ENCODE results near the gene CLEC1A.

CLEC1A gene

GRCh38 chr12:10098791-10099190 lies at the start of gene CLEC1A:
CLEC1A (minus strand) TSS chr12:10098985; CDS start chr12:10098922, 63 bp downstream.
- no peak for DNase-seq (ENCODE audit: low read depth)

GRCh38 chr12:10147714-10148403 lies 49.1 kb upstream of the CLEC1A start:
- no peak for DNase-seq (ENCODE audit: low read depth)

- no peak for DNase-seq (ENCODE audit: low read depth)
Measured at GRCh38 chr12:10142976-10143589, 44.3 kb upstream of the CLEC1A start.

GRCh38 chr12:10140001-10140400 lies 41.2 kb upstream of the CLEC1A start:
- DNase-seq (ENCODE audit: low read depth) = no peak

- DNase-seq (ENCODE audit: low read depth) = no peak
Measured at GRCh38 chr12:10136637-10137205, 37.9 kb upstream of the CLEC1A start.

GRCh38 chr12:10135126-10135525 lies 36.3 kb upstream of the CLEC1A start:
- DNase-seq (ENCODE audit: low read depth) = no peak

- no peak for DNase-seq (ENCODE audit: low read depth)
Measured at GRCh38 chr12:10132850-10133370, 34.1 kb upstream of the CLEC1A start.

GRCh38 chr12:10131111-10131690 lies 32.4 kb upstream of the CLEC1A start:
- no peak for DNase-seq (ENCODE audit: low read depth)

GRCh38 chr12:10130042-10130441 lies 31.3 kb upstream of the CLEC1A start, which contains the start of gene CLEC7A:
CLEC7A (minus strand) TSS chr12:10130199; CDS start chr12:10130082, 117 bp downstream.
- DNase-seq (ENCODE audit: low read depth) = no peak

GRCh38 chr12:10128687-10129086 lies 29.9 kb upstream of the CLEC1A start:
- no peak for DNase-seq (ENCODE audit: low read depth)

- DNase-seq (ENCODE audit: low read depth) = no peak
Measured at GRCh38 chr12:10126413-10126812, 27.6 kb upstream of the CLEC1A start.

GRCh38 chr12:10122689-10123088 lies 23.9 kb upstream of the CLEC1A start:
- no peak for DNase-seq (ENCODE audit: low read depth)

GRCh38 chr12:10121278-10121677 lies 22.5 kb upstream of the CLEC1A start:
- DNase-seq (ENCODE audit: low read depth) = no peak

GRCh38 chr12:10119066-10119465 lies 20.3 kb upstream of the CLEC1A start:
- no peak for DNase-seq (ENCODE audit: low read depth)

- DNase-seq (ENCODE audit: low read depth) = no peak
Measured at GRCh38 chr12:10115890-10116289, 17.1 kb upstream of the CLEC1A start.

GRCh38 chr12:10115311-10115710 lies 16.5 kb upstream of the CLEC1A start:
- no peak for DNase-seq (ENCODE audit: low read depth)

GRCh38 chr12:10113920-10114319 lies 15.1 kb upstream of the CLEC1A start:
- no peak for DNase-seq (ENCODE audit: low read depth)

GRCh38 chr12:10113075-10113474 lies 14.3 kb upstream of the CLEC1A start:
- no peak for DNase-seq (ENCODE audit: low read depth)

- no peak for DNase-seq (ENCODE audit: low read depth)
Measured at GRCh38 chr12:10111451-10111850, 12.7 kb upstream of the CLEC1A start.

GRCh38 chr12:10110256-10110844 lies 11.6 kb upstream of the CLEC1A start:
- DNase-seq (ENCODE audit: low read depth) = no peak

GRCh38 chr12:10102322-10102721 lies 3.5 kb upstream of the CLEC1A start:
- DNase-seq (ENCODE audit: low read depth) = no peak

GRCh38 chr12:10101648-10102220 lies 2.9 kb upstream of the CLEC1A start:
- DNase-seq (ENCODE audit: low read depth) = no peak

Data from activated T-helper 9 cell treated with anti-CD3 and anti-CD28 coated beads, Interleukin-2, amount 50 U/mL, for 16 hours (primary cell).